T-helper 22 cell (primary cell): ENCODE results near the gene CACNA2D2.

Source experiments
- DNase-seq: peaks from one replicate; pipeline ENCODE4 v3.0.0-alpha.2; 2020; ENCODE audit warnings: low read depth

CACNA2D2 gene

GRCh38 chr3:50325113-50325480 is 178.3 kb downstream of the CACNA2D2 start:
- no peak for DNase-seq

- DNase-seq: peak; percentile 26
These were observed 178.9 kb downstream of the CACNA2D2 start for GRCh38 chr3:50324351-50325112.

- DNase-seq: no peak
These were observed 179.7 kb downstream of the CACNA2D2 start for GRCh38 chr3:50323614-50324199.

GRCh38 chr3:50323092-50323600 is 180.3 kb downstream of the CACNA2D2 start:
- DNase-seq: no peak

GRCh38 chr3:50322386-50323091 is 180.9 kb downstream of the CACNA2D2 start, which contains the start of gene HYAL2:
HYAL2 (minus strand) TSS chr3:50322745; CDS start chr3:50320489, 2,256 bp downstream.
- DNase-seq: no peak

GRCh38 chr3:50322115-50322385 is 181.4 kb downstream of the CACNA2D2 start:
- DNase-seq: no peak

- DNase-seq: peak; percentile 61
These were observed 181.9 kb downstream of the CACNA2D2 start for GRCh38 chr3:50321336-50322114.

- peak; percentile 37 for DNase-seq
These were observed 182.5 kb downstream of the CACNA2D2 start for GRCh38 chr3:50320853-50321335.

- no peak for DNase-seq
These were observed 183.4 kb downstream of the CACNA2D2 start for GRCh38 chr3:50319894-50320625.

GRCh38 chr3:50319181-50319893 is 184.1 kb downstream of the CACNA2D2 start:
- DNase-seq: no peak

- no peak for DNase-seq
These were observed 184.8 kb downstream of the CACNA2D2 start for GRCh38 chr3:50318615-50319014.

GRCh38 chr3:50318163-50318562 is 185.3 kb downstream of the CACNA2D2 start:
- DNase-seq: no peak

- DNase-seq: no peak
These were observed 186.1 kb downstream of the CACNA2D2 start for GRCh38 chr3:50317300-50317699.

GRCh38 chr3:50316657-50317242 is 186.7 kb downstream of the CACNA2D2 start:
- DNase-seq: peak; percentile 75

GRCh38 chr3:50314816-50315215 is 188.6 kb downstream of the CACNA2D2 start:
- no peak for DNase-seq

GRCh38 chr3:50314342-50314741 is 189.1 kb downstream of the CACNA2D2 start:
- no peak for DNase-seq
